ENCODE data around the gene KRTAP1-3. TPM values are rescaled to one million over a fixed set of nuclear protein-coding genes. Genes with fewer than 3 reads are reported as not detected.
A peak's percentile ranks its signal among the peaks of the same experiment; 100 is the strongest.
"Not testable (repeated sequence)": the region's sequence is repeated elsewhere in the genome, so short reads cannot be mapped to it uniquely, and the experiment has no call there.

Gene KRTAP1-3
- not detected for total RNA-seq
- total RNA-seq (2013), result not detected
- 0 to 0.06 (median 0) reads per million in 29 experiments for total RNA-seq

DNA sequence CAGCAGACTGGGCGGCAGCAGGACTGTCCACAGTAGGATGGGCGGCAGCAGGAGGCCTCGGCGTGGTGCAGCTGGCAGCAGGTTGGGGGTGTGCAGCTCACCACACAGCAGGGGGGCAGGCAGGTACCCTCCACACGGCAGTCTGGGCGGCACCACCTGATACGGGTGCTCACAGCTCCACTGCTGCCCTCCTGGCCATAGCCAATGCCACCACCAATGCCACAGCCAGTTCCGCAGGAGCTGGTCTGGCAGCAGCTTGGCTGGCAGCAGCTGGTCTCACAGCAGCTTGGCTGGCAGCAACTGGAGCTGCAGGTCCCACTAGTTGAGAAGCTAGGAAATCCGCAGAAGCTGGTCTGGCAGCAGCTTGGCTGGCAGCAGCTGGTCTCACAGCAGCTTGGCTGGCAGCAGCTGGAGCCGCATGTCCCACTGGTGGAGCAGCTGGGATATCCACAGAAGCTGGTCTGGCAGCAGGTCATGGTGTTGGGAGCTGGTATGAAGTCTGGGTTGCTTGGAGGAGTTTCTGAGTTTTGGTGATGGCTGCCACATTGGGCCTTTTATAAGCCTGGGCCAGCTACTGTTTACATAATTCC, at the start of gene KRTAP1-3:
Gene KRTAP1-3 (minus strand): TSS at position 529 of the 590 bp plus-strand sequence. CDS start 53 bp downstream, at position 476.
- WGBS (ENCODE audit: insufficient coverage), result 84% methylated on average over 7 of the region's 10 CpGs
- H3K4me3 Mint-ChIP-seq; H3K4me1 Mint-ChIP-seq; H3K4me1 ChIP-seq (ENCODE audit: control insufficient read depth in 1 of 2, extremely low read depth in 1 of 2, insufficient read depth in 2 of 2, low read length in 2 of 2); H3K27ac Mint-ChIP-seq; H3K36me3 Mint-ChIP-seq; ATAC-seq (replicated peaks in 1 of 4); POLR2A ChIA-PET; H3K36me3 ChIP-seq (ENCODE audit: control insufficient read depth in 2 of 2, extremely low read depth in 1 of 2, insufficient read depth in 1 of 2, low read length in 1 of 2); H3K9me3 Mint-ChIP-seq; H3K27me3 ChIP-seq (replicated peaks in 1 of 2; ENCODE audit: control insufficient read depth in 2 of 2, extremely low read depth in 1 of 2, insufficient read depth in 2 of 2, low read length in 1 of 2); H3K4me3 ChIP-seq (ENCODE audit: control insufficient read depth in 1 of 2, extremely low read depth in 1 of 2, low read length in 1 of 2); CTCF ChIA-PET; DNase-seq; H3K27ac ChIP-seq (ENCODE audit: low read length); H3K9me3 ChIP-seq: not testable (repeated sequence)
- H3K27me3 Mint-ChIP-seq, result peaks cover 18 to 28% of the 10 kb centered on the region in 2 donors

GRCh38 chr17:41084100-41084856, 49.6 kb upstream of the KRTAP1-3 start, which contains the start of gene KRTAP4-7:
Gene KRTAP4-7 (plus strand): TSS chr17:41084150. CDS start chr17:41084207, 57 bp downstream.
- H3K4me1 ChIP-seq (ENCODE audit: control insufficient read depth in 1 of 2, extremely low read depth in 1 of 2, insufficient read depth in 2 of 2, low read length in 2 of 2); H3K4me3 Mint-ChIP-seq; H3K36me3 Mint-ChIP-seq; H3K9me3 ChIP-seq; H3K4me1 Mint-ChIP-seq; ATAC-seq (replicated peaks in 1 of 4); DNase-seq; H3K27me3 ChIP-seq (replicated peaks in 1 of 2; ENCODE audit: control insufficient read depth in 2 of 2, extremely low read depth in 1 of 2, insufficient read depth in 2 of 2, low read length in 1 of 2); POLR2A ChIA-PET; H3K36me3 ChIP-seq (ENCODE audit: control insufficient read depth in 2 of 2, extremely low read depth in 1 of 2, insufficient read depth in 1 of 2, low read length in 1 of 2); H3K27ac ChIP-seq (ENCODE audit: low read length); H3K4me3 ChIP-seq (ENCODE audit: control insufficient read depth in 1 of 2, extremely low read depth in 1 of 2, low read length in 1 of 2); H3K9me3 Mint-ChIP-seq: not testable (repeated sequence)
- Mint-ChIP-seq H3K27ac (peak within 1 kb of the TSS in 1 of 2 donors; percentile 66), H3K27me3 (peaks cover 7 to 17% of the 10 kb centered on the region in 2 donors)
- CTCF ChIA-PET, result interaction anchor here (0.6 kb wide), 2 partner anchors 59 to 163 kb away, joined by 3 read pairs; no protein-coding TSS in a partner anchor
- WGBS (ENCODE audit: insufficient coverage), result 84% methylated on average over 10 of the region's 14 CpGs

GRCh38 chr17:41083427-41083826, 48.8 kb upstream of the KRTAP1-3 start:
- H3K9me3 Mint-ChIP-seq; H3K27me3 ChIP-seq (replicated peaks in 1 of 2; ENCODE audit: control insufficient read depth in 2 of 2, extremely low read depth in 1 of 2, insufficient read depth in 2 of 2, low read length in 1 of 2); H3K36me3 Mint-ChIP-seq; H3K4me3 ChIP-seq (ENCODE audit: control insufficient read depth in 1 of 2, extremely low read depth in 1 of 2, low read length in 1 of 2); H3K4me1 Mint-ChIP-seq; DNase-seq; CTCF ChIA-PET; ATAC-seq (replicated peaks in 1 of 4); H3K27ac Mint-ChIP-seq; H3K36me3 ChIP-seq (ENCODE audit: control insufficient read depth in 2 of 2, extremely low read depth in 1 of 2, insufficient read depth in 1 of 2, low read length in 1 of 2); H3K9me3 ChIP-seq; H3K4me1 ChIP-seq (ENCODE audit: control insufficient read depth in 1 of 2, extremely low read depth in 1 of 2, insufficient read depth in 2 of 2, low read length in 2 of 2); H3K27ac ChIP-seq (ENCODE audit: low read length); H3K4me3 Mint-ChIP-seq; POLR2A ChIA-PET: not testable (repeated sequence)
- H3K27me3 Mint-ChIP-seq, result peaks cover 7 to 17% of the 10 kb centered on the region in 2 donors
- WGBS (ENCODE audit: insufficient coverage), result no CpG with 5 or more reads among the region's 2 CpGs

DNA sequence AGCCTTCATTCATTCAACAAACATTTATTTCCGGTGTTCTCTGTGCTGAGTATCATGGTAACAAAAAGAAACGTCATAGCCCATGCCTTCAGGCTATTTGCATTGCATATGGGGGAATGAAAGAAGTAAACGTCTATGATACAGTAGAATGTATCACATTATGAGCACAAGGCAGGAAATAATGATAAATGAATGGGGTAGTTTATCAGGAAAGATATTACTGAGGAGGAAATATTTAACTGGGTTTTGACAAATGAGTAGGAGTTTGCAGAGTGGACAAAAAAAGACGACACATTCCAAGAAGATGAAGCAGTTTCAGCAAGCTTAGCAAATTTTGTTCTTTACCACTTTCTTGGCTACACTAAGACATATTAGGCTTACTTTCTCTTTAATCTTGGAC, 48.0 kb upstream of the KRTAP1-3 start:
- H3K27ac ChIP-seq (ENCODE audit: low read length), result no peak overlapping the region
- no peaks in the 10 kb centered on the region for H3K4me1 ChIP-seq (ENCODE audit: control insufficient read depth in 1 of 2, extremely low read depth in 1 of 2, insufficient read depth in 2 of 2, low read length in 2 of 2)
- ATAC-seq (replicated peaks in 1 of 4) (no peak), DNase-seq (no peak)
- no peaks in the 10 kb centered on the region for H3K36me3 ChIP-seq (ENCODE audit: control insufficient read depth in 2 of 2, extremely low read depth in 1 of 2, insufficient read depth in 1 of 2, low read length in 1 of 2)
- 57% methylated on average over 1 of the region's 4 CpGs for WGBS (ENCODE audit: insufficient coverage)
- Mint-ChIP-seq H3K36me3 (no peaks in the 10 kb centered on the region), H3K4me3 (no peak overlapping the region), H3K9me3 (no peaks in the 10 kb centered on the region), H3K27ac (no peak overlapping the region), H3K4me1 (no peaks in the 10 kb centered on the region), H3K27me3 (peaks cover 7 to 16% of the 10 kb centered on the region in 2 donors)
- POLR2A ChIA-PET, result interaction anchor here (0.6 kb wide), 2 partner anchors 16 to 718 kb away, joined by 3 to 17 read pairs; no protein-coding TSS in a partner anchor
- H3K9me3 ChIP-seq, result no peaks in the 10 kb centered on the region
- CTCF ChIA-PET, result no interaction called here
- H3K27me3 ChIP-seq (replicated peaks in 1 of 2; ENCODE audit: control insufficient read depth in 2 of 2, extremely low read depth in 1 of 2, insufficient read depth in 2 of 2, low read length in 1 of 2), result peaks cover 2 to 3% of the 10 kb centered on the region in 2 experiments
- H3K4me3 ChIP-seq (ENCODE audit: control insufficient read depth in 1 of 2, extremely low read depth in 1 of 2, low read length in 1 of 2), result no peak overlapping the region

DNA sequence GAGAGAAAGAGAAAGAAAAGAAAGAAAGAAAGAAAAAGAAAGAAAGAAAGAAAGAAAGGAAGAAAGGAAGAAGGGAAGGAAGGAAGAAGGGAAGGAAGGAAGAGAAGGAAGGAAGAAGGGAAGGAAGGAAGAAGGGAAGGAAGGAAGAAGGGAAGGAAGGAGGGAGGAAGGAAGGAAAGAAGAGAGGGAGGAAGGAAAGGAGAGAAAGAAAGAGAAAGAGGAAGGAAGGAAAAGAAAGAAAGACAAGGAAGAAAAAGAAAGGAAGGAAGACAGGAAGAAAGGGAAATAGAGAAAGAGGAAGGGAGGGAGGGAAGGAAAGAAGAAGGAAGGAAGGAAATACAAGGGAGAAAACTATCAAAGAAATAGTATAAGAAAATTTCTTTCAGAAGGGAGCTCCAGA, 42.1 kb upstream of the KRTAP1-3 start:
- no peak for ATAC-seq (replicated peaks in 1 of 4)
- no peak overlapping the region for H3K4me3 Mint-ChIP-seq
- H3K4me1 Mint-ChIP-seq, result no peaks in the 10 kb centered on the region
- no peak overlapping the region for H3K4me3 ChIP-seq (ENCODE audit: control insufficient read depth in 1 of 2, extremely low read depth in 1 of 2, low read length in 1 of 2)
- ChIA-PET CTCF (no interaction called here), POLR2A (no interaction called here)
- H3K9me3 ChIP-seq, result no peaks in the 10 kb centered on the region
- no peak overlapping the region for H3K27ac ChIP-seq (ENCODE audit: low read length)
- H3K36me3 ChIP-seq (ENCODE audit: control insufficient read depth in 2 of 2, extremely low read depth in 1 of 2, insufficient read depth in 1 of 2, low read length in 1 of 2), result no peaks in the 10 kb centered on the region
- no peaks in the 10 kb centered on the region for H3K4me1 ChIP-seq (ENCODE audit: control insufficient read depth in 1 of 2, extremely low read depth in 1 of 2, insufficient read depth in 2 of 2, low read length in 2 of 2)
- H3K27me3 ChIP-seq (replicated peaks in 1 of 2; ENCODE audit: control insufficient read depth in 2 of 2, extremely low read depth in 1 of 2, insufficient read depth in 2 of 2, low read length in 1 of 2), result peaks cover 0 to 2% of the 10 kb centered on the region in 2 experiments
- H3K9me3 Mint-ChIP-seq, result no peaks in the 10 kb centered on the region
- no peak for DNase-seq
- H3K27ac Mint-ChIP-seq, result no peak overlapping the region
- peaks cover 19 to 22% of the 10 kb centered on the region in 2 donors for H3K27me3 Mint-ChIP-seq
- H3K36me3 Mint-ChIP-seq, result no peaks in the 10 kb centered on the region

GRCh38 chr17:41073676-41074075, 39.0 kb upstream of the KRTAP1-3 start:
- no peak overlapping the region for H3K4me3 Mint-ChIP-seq
- no peaks in the 10 kb centered on the region for H3K36me3 Mint-ChIP-seq
- H3K27ac Mint-ChIP-seq, result no peak overlapping the region
- Histone ChIP-seq H3K9me3 (no peaks in the 10 kb centered on the region), H3K4me1 (ENCODE audit: control insufficient read depth in 1 of 2, extremely low read depth in 1 of 2, insufficient read depth in 2 of 2, low read length in 2 of 2) (no peaks in the 10 kb centered on the region), H3K4me3 (ENCODE audit: control insufficient read depth in 1 of 2, extremely low read depth in 1 of 2, low read length in 1 of 2) (no peak overlapping the region), H3K36me3 (ENCODE audit: control insufficient read depth in 2 of 2, extremely low read depth in 1 of 2, insufficient read depth in 1 of 2, low read length in 1 of 2) (no peaks in the 10 kb centered on the region), H3K27ac (ENCODE audit: low read length) (no peak overlapping the region), H3K27me3 (replicated peaks in 1 of 2; ENCODE audit: control insufficient read depth in 2 of 2, extremely low read depth in 1 of 2, insufficient read depth in 2 of 2, low read length in 1 of 2) (peaks cover 0 to 2% of the 10 kb centered on the region in 2 experiments)
- no peak for ATAC-seq (replicated peaks in 1 of 4)
- no peaks in the 10 kb centered on the region for H3K9me3 Mint-ChIP-seq
- no peaks in the 10 kb centered on the region for H3K4me1 Mint-ChIP-seq
- ChIA-PET POLR2A (no interaction called here), CTCF (interaction anchor here in 1 of 2 donors (0.6 kb wide), 1 partner anchor 589 kb away, joined by 3 read pairs; no protein-coding TSS in a partner anchor)
- no CpG with 5 or more reads among the region's 2 CpGs for WGBS (ENCODE audit: insufficient coverage)
- peaks cover 12 to 22% of the 10 kb centered on the region in 2 donors for H3K27me3 Mint-ChIP-seq
- DNase-seq, result no peak
